Muscle of back (tissue), 11 donors: Measurements from ENCODE around the gene AMOTL2. TPM values are rescaled to one million over a fixed set of nuclear protein-coding genes. Genes with fewer than 3 reads are reported as not detected.
A peak's percentile ranks its signal among the peaks of the same experiment; 100 is the strongest.

Experiments
- DNase-seq, 3 donors: peaks; one replicate each; pipeline versions ENCODE4 v3.0.0 to v3.0.0-alpha.2; 2013
- polyA plus RNA-seq, 10 donors: library from polyadenylated mRNA; unstranded; fragments of 120-200 nt; gene quantifications; one replicate each; pipeline ENCODE4 v1.2.1, GENCODE V29; 2013; ENCODE audit not compliant: insufficient read length in 10 of 10

The AMOTL2 gene
- polyA plus RNA-seq, 10 donors, result 38.0 to 66.8 (median 54.0) TPM

GRCh38 chr3:134367869-134368750, 6.1 kb downstream of the AMOTL2 start:
- no peak for DNase-seq

DNA sequence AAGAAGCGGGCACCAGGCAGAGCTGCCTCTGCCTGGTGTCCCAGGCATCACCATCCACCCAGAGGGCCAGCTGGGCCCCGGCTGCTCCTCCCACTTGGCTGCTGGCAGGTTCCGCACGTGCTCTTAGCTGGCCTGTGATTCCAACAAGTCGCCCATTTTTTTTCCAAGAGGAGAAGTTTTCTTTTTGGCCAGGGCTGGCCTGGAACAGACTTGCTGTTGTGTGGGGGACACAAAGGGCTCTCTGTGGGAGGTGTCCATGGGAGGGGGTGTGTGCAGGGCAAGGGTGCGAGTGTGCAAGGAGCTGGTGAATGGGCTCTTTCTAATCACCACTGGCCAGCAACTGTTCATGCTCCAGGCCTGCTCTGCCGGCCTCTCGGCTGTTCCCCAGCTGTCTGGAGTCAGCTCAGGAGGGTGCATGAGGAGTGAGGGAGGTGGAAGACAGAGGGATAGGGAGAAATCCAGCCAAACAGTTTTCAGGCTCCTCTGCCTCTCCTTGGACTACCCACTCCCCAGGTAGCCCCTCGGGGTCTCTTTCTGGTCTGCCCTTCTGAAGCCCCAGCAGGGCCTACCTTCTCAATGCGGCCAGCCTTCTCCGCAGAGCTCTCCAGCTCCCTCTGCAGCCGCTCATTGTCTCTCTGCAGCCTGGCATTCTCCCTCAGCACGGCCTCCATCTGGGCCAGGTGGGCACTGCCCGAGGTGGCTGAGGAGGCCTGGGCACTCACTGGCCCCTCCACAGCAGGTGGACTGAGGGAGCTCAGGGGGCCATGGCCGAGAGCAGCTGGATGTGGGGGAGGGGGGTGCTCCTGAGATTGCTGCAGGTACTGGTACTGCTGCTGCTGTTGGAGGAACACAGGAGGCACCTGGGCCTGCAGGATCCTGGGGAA, 7.1 kb downstream of the AMOTL2 start:
- DNase-seq, result peak in 2 of 3 donors; percentile 46 to 70

DNA sequence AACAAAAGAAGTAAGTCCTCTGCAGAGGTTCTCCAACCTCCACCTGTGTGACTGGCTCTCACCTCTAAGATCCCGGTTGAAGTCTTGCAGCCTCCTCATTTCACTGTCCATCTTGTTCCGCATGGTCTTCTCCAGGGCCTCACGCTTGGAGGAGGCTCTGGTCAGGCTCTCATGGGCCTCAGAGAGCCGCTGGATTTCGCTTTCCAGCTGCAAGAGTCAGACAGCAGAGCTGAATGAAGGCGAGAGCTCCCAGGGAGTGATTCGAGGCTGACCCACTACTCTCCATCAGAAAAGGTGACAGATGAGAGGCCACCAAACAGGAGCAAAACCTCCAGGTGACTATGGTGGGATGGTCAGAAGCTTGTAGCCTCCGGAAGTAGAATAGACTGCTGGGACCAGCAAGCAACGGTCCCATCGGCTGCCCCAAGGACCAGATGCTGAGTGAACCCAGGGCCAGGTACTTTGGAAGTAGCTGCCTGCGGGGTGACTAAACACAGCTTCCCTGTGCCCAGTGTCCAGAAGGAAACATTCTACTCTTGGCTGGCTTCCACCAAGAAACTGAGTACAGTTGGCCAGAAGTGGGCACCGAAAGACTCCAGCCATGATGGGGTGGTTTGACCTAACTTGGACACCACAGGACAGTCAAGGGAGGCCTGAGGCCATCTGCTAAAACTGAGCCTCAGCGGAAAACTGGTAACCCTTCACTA, 7.9 kb downstream of the AMOTL2 start:
- DNase-seq, result no peak

GRCh38 chr3:134365766-134366065, 8.5 kb downstream of the AMOTL2 start:
- DNase-seq, result no peak

DNA sequence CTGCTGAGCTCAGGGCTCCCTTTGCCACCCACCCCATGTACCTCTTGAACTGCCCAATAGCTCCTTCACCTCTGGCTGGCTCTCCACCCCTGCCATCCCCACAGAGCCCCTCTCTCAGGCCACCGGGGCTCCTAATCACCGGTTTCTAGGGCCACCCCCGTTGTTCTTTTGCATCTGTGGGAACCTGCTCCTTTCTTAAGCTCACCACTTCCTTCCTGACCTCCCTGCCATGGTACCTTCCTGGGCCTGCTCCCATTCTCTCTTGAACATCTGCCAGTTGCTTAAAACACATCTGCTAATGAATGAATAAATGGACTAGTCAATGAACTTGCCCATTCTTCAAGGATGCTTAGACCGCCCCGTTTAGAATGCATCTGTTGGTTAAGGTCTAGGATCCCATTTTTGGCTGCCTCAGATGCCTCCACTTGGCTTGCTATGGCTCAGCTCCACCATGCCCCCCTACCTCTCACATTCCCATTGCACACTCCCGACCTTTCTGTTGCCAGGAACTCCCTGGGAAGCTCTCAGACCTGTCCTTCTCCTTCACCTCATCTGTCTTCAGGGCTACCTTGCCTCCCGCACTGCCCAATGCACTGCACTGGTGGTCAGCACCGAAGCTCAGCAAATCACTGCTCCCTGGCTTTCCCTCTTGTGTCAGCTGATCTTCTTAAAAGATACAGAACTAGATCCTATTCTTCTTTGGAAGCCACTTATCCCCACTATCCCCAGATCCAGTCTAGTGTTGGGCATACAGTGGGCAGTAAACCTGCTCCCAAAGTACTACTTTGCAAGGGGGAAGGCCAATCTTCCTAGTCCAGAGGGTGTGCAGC, 9.1 kb downstream of the AMOTL2 start:
- DNase-seq, result peak in 1 of 3 donors; percentile 29

- DNase-seq, result peak; percentile 90 to 97 (median 93)
Measured at GRCh38 chr3:134364061-134364935, 9.9 kb downstream of the AMOTL2 start.

DNA sequence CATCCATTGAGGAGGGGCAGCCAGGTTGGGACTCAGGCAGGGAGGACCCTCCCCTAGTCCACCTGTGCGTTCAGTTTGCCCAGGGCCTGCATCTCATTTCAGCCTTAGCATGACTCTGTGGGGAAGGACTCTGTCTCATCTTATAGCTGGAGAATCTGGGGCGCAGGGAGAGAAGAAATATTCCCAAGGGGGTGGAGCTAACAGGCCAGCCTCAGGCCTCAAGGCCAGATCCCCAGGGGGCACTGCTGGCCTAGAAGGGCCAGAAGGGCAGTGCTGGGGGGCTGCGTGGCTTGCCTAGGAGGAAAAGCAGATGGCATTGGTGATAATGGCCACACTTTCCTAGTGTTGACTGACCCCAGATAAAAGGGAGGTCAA, 10.9 kb downstream of the AMOTL2 start:
- DNase-seq, result no peak

GRCh38 chr3:134362670-134363380, 11.4 kb downstream of the AMOTL2 start:
- no peak for DNase-seq

DNA sequence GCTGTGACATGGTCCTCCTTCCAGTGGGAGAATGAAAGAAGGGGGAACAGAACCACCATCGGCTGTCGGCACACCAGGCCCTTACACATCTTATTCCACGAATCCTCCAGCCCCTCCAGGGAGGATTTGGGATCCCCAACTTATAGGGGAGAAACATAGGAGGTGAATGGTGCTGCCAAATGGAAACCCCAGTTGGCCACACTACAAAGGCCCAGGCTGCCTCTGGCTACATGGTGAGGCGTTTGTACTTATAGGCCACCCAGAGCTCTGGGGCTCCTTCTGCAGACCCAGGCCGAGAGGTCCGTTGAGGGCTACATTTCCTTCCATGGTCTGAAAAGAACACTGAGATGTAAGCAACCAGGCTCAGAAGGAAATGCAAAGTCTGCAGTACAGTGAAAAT, 12.0 kb downstream of the AMOTL2 start:
- DNase-seq, result no peak

GRCh38 chr3:134361162-134361835, 12.9 kb downstream of the AMOTL2 start:
- DNase-seq, result peak in 1 of 3 donors; percentile 69

- DNase-seq, result no peak
Measured at GRCh38 chr3:134360046-134360445, 14.2 kb downstream of the AMOTL2 start.

DNA sequence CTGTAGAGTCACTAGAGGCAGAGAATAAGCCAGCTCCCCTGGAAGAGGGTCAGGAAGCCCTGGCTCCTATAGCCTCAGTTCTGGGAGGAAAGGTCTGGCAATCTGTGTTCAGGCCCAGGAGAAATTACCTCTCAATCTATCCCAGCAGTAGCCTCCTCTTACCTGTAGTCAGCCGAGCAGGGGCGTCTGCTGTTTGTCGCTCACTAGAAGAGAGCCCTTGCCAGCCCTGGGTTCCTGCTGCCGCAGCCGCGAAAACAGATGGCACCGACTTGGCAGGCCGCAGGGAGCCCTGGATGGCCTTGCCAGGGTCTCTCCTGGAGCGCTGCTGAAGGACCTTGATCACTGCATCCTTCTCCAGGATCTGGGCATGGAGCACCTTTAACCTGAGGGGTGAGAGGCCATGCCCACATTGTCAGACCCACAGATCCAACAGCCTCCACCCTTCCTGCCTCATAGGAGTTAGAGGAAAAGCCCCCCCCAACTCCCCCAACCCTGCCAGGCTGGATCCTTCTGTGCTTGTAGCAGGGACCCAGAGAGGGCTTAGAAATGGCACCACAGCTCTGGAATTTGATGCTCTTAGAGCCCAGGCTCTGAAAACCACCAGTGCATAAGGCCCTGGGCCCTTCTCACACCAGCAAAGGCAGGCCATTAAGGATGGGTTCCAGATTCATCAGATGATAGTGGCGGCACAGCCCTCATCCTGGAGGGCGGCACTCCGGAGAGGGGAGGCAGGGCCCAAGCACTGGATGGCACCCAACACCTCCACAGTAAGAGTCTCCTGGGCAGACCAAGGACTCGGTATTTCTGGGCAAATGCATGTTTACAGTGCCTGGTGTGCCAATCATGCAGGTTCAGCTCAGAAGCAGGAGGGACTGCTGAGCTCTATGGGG, 14.9 kb downstream of the AMOTL2 start:
- no peak for DNase-seq

DNA sequence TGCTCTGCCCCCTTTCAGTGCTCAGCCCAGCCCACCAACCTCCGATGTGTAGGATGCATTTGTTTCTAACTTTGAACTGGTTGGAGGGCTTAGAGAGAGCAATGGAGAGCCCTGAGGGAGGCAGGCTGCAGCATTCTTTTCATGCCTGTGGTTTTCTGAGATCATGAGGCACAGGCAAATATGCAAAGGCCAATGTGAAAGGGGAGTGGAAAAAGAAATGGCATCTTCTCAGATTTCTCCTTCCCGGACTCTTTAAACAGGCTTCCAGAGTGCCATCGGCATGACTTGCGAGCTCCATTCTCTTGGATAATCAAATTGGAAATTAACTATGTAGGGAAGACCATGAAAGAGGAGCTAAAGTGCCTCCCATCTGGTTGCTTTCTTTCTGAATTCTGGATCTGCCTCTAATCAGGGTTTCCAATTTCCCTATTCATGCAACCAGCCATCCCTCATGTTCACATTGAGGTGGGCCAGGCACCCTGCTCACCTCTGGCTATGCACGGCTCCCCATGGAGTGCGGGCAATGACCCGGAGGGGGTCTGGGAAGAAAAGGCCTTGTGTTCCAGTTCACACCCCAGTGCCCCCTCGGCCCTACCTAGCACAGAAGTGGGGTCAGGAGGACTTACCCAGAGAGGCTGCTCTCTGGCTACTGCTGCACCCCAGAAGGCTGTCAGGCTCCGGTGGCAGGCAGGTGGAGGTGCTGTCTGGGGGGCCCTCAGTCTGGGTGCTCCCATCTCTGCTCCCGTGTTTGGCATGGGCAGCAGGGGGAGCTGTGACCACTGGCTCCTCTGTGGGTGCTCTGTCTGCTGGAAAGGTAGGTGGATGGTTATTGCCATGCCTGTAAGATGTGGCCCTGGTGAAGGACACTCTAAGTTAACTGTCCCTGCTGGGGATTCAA, 16.1 kb downstream of the AMOTL2 start:
- peak; percentile 62 to 96 (median 84) for DNase-seq

DNA sequence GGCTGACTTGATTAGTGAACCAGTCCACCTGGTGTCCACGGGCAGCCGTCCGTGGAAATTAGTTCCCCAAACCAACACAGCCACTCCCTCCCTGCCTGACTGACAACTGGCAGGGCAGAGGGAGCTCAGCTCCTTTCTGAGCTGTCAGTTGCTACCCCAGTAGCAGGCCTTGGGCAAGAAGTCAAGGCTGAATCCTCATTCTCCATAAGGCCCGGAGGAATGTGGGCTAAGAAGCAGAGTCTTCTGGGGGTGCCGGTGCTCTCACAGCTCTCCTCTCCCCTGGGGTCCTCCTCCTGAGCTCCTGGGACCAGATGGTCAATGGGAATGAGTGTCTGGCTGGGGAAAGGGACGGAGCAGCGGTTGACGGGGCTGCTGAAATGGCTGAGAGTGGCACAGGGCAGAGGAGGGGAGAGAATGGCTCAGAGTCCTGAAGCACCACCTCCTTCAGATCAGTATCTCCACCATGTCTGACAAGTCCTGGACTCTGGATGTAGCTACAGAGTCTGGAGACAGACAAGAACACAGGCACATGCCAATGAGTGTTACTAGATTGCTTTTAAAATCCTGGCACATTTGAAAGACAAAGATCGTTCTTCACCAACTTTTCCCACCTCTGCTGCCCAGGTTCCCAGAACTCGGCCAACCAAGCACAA, 16.9 kb downstream of the AMOTL2 start:
- no peak for DNase-seq

DNA sequence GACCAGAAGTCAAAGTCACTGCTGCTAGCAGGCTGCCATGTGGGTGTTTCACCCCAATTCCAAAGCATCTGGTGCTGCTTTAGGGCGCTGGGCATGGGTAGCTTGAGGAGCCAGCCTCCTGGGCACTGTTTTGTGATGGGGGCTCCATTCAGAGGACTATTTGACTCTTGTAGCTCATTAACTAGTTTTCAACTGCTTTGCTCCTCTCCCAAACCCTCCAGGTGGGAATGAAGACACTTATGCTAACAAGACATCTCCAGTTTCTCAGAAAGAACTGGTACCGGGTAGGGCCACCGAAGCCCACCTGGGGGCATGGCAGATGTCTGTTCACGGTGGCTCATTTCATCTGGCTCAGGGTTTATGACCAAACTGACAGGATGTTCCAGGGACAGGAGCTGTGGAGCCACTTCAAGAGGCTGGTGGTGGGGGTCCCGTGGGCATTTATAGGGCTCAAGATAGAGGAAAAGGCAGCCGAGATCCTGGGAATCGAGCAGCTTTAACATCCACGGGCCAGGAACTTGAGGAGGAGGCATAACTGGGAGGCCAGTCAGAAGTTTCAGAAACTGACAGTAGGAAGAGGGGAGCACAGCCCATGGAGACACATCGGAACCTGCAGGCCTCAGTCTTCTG, 17.7 kb downstream of the AMOTL2 start:
- no peak for DNase-seq

GRCh38 chr3:134355416-134355815, 18.8 kb downstream of the AMOTL2 start:
- no peak for DNase-seq
